ENCODE measurements around the gene CYP26A1.
"Not testable (repeated sequence)": the region's sequence is repeated elsewhere in the genome, so short reads cannot be mapped to it uniquely, and the experiment has no call there.

The CYP26A1 gene

GRCh38 chr10:93080350-93081046 lies 6.8 kb downstream of the CYP26A1 start:
- DNase-seq (ENCODE audit: low spot score): peak; percentile 54

GRCh38 chr10:93081318-93081717 lies 7.6 kb downstream of the CYP26A1 start:
- DNase-seq (ENCODE audit: low spot score): no peak

GRCh38 chr10:93081834-93082233 lies 8.1 kb downstream of the CYP26A1 start:
- DNase-seq (ENCODE audit: low spot score): no peak

DNA sequence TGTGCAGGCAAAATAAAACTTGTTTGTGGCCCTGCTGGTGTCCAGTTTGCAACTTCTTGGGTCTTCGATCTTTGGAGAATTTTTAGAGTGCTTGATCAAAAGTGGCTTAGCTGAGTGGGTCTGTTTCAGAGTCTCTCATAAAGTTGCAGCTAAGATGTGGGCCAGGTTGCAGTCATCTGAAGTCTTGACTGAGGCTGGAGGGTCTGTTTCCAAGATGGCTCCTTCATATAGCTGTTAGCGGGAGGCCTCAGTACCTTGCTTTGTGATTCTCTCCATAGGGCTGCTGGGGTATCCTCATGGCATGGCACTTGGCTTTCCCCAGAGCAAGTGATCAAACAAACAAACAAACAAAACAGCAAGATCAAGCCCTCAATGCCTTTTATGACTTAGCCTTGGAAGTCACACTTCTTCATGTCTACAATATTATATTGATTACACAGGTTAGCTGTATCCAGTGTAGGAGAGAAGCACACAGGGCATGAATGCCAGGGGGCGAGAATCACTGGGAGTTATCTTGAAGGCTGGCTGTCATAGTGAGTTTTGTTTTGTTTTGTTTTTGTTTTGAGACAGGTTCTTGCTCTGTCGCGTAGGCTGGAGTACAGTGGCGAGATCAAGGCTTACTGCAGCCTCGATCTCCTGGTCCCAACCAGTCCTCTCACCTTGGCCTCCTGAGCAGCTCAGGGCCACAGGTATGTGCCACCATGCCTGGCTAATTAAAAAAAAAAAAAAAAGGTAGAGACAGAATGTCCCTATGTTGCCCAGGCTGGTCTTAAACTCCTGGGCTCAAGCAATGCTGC lies 10.2 kb downstream of the CYP26A1 start:
- no peak for DNase-seq (ENCODE audit: low spot score)

DNA sequence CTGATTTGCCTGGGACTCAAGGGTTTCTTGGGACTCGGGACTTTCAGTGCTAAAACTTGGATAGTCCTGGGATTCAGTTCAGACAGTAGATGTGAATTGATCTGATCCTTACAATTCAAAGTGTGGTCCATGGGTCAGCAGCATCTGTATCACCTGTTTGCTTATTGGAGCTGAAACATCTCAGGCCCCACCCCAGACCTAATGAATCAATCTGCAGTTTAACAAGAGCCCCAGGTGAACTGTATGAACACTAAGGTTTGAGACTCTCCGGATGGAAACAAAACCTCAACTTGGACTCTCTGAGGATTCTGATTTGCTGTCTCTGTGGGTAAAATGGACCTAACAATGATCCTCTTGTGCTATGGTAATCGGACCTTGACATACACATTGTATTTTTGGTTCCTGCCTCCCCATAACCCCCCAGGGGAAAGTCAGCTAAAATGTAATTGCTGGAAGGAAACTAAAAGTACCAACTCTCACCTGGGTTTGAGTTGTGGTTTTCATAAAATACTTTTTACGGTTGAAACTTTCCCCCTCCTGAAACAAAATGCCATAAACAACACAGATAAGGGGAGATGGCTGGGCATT lies 11.7 kb downstream of the CYP26A1 start:
- no peak for DNase-seq (ENCODE audit: low spot score)

DNA sequence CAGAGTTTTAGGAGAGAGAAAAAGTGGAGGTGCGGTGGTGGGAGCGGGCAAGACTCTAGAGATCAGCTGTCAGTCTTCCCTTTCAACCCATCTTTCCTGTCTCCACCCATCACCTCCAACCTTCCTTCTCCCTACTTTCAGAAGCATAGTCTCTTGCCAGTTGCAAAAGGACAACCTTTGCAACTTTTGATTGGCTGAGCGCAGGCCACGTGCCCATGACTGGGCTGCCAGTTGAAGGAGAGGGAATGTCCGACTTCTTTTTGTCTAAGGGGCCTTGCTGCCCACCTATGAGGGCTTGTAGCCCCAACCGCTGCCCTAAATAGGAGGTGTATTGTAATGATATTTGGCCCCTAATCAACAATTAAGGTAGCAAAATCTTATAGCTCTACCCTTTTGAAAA lies 12.6 kb downstream of the CYP26A1 start:
- no peak for DNase-seq (ENCODE audit: low spot score)

DNA sequence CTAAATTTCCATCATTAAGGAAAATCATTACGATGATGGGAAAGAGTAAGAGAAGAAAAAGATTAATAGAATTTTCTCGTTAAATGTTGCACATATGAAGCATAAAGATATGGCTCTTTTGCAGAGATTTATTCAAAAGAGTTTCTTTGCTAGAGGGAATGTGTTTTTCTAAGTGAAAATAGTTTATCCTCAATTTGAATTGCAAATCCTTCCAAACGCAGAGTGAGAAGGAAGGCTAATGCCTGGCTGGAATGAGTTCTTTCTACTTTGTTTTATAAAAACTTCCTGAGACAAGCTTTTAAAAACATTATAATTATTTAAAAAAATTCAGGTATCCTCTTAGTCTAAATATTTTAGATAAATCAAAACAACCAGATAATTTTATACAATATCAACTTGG lies 14.2 kb downstream of the CYP26A1 start:
- DNase-seq (ENCODE audit: low spot score): no peak

- DNase-seq (ENCODE audit: low spot score): no peak
These were observed 14.8 kb downstream of the CYP26A1 start for GRCh38 chr10:93088466-93088865.

GRCh38 chr10:93090619-93091018 lies 16.9 kb downstream of the CYP26A1 start:
- no peak for DNase-seq (ENCODE audit: low spot score)

DNA sequence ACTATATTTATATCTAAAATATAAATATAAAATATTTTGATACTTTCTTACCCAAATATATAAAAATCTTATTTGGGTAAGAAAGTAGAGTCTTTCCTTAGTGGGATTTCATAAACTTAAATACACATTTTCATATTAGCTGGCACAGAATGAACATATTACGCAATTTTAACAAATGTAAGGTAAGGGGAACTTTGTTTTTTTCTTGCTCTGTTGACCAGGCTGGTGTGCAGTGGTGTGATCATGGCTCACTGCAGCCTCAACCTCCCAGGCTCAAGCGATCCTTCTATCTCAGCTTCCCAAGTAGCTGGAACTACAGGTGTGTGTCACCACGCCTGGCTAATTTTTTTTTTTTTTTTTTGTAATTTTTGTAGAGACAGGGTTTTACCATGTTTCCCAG lies 18.3 kb downstream of the CYP26A1 start:
- DNase-seq (ENCODE audit: low spot score): no peak

DNA sequence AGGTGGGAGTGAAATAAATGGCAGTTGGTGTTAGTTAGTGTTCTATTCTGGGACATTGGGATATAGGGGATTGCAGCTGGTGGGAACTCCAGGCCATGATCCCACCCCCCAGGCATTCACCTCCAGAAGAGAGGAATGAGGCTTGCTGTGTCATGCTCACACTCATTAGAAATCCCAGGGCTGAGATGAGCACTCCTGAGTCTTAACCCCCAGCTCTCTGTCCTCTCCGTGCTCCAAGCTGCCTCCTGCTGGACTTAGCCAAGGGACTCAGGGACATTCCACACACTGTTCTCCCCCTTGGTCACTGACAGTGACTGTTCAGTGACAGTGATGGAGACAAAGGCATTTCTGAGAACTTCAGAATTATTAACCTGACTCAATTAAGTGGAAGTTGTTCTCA lies 21.5 kb downstream of the CYP26A1 start:
- no peak for DNase-seq (ENCODE audit: low spot score)

DNA sequence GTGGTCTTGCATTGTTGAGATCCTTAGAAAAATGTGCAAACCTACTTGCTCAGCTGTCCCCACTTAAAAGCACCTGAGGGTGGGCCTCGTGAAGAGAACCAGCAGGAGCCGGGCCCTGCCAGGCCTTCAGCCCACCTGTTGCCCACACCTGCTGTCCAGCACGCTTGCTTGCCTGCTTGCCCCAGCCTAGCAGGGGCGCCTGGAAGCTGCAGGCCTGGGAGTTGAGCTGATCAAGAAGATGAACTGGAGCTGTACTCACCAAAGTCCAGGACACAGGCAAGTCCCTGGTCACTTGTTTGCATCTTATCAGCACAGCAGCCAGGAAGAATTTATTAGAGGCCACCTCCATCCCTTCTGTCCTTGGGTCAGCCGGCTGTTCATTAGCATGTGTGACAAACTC lies 23.2 kb downstream of the CYP26A1 start:
- no peak for DNase-seq (ENCODE audit: low spot score)

DNA sequence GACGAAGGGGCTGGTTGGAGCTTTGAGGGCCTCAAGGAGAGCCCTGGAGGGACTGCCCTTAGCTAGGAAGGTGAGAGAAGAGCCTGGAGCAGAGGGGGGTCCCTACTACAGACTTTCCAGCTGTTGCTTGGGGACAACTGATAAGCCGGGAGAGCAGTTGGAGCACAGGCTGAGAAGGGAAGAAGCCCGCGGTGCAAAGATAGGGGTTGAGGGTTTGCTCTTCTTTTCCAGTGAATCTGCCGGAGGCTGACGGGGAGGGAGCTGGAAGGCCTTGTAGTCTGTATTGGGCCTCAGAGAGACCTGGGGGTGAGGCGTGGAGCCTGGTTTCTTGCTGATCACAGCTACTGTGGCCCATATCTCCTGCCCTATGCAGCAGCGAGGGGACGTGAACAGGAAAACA lies 23.7 kb downstream of the CYP26A1 start:
- no peak for DNase-seq (ENCODE audit: low spot score)

- no peak for DNase-seq (ENCODE audit: low spot score)
These were observed 25.1 kb downstream of the CYP26A1 start for GRCh38 chr10:93098816-93099215.

DNA sequence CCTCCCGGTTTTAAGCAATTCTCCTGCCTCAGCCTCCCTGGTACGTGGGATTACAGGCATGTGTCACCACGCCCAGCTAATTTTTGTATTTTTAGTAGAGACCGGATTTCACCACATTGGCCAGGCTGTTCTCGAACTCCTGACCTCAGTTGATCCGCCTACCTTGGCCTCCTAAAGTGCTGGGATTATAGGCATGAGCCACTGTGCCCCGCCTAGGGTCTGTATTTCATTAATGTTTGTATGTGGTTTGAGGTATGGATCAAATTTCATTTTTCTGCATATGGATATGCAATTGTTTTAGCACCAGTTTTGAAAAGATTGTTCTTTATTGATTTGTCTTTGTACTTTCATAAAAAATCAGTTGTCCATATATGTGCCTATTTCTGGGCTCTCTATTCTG lies 26.0 kb downstream of the CYP26A1 start:
- no peak for DNase-seq (ENCODE audit: low spot score)

GRCh38 chr10:93101148-93101547 lies 27.5 kb downstream of the CYP26A1 start:
- DNase-seq (ENCODE audit: low spot score): not testable (repeated sequence)

- no peak for DNase-seq (ENCODE audit: low spot score)
These were observed 30.3 kb downstream of the CYP26A1 start for GRCh38 chr10:93103953-93104352.

- DNase-seq (ENCODE audit: low spot score): no peak
These were observed 33.0 kb downstream of the CYP26A1 start for GRCh38 chr10:93106631-93107072.

DNA sequence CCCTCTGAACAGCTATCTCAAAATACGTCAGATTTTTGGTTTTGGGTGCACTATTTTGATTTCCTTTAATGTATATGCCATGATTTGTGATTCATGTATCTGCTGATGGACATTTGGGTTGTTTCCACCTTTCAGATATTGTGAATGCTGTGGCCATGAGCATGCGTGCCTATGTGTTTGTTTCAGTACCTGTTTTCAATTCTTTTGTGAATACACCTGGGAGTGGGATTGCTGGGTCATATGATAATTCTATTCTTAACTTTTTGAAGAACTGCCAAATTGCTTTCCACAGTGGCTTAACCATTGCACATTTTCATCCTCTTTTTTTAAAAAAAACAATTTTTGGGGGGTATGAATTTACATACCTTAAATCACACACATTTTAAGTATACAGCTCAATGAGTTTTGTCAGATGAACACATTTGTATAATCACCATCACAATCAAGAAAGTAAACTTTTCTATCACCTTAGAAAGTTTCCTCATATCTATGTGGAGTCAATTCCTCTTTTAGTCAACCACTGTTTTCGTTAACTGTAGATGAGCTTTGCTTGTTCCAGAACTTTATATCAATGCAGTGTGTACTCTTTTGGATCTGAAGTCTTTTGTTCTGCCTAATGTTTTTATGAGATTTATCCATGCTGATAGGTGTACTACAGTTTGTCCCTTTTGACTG lies 36.9 kb downstream of the CYP26A1 start:
- DNase-seq (ENCODE audit: low spot score): no peak

- no peak for DNase-seq (ENCODE audit: low spot score)
These were observed 39.3 kb downstream of the CYP26A1 start for GRCh38 chr10:93113042-93113441.

- peak; percentile 34 for DNase-seq (ENCODE audit: low spot score)
These were observed 42.1 kb downstream of the CYP26A1 start for GRCh38 chr10:93115661-93116383.

DNA sequence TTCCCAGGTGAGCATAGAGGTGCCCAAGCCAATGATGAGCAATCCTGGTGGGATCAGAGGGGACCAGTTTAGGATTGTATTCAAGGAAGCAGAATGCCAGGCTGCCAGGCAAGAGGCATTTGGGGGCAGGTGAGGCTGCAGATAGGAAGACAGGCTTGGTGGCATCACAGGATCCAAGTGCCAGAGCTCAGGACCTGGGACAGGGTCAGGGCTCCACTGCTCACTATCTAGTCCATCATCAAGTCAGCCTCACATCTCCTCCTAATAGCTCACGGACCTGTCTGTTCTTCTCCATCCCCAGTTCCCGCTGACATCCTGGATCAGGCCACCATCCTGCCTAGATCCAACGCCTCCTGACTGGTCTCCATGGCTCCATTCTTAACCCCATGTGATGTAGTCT lies 47.6 kb downstream of the CYP26A1 start:
- no peak for DNase-seq (ENCODE audit: low spot score)
